Fibroblast of skin of right quadriceps (primary cell): ENCODE data around the gene CHCHD3.
"Not testable (repeated sequence)": the region's sequence is repeated elsewhere in the genome, so short reads cannot be mapped to it uniquely, and the experiment has no call there.

Source experiments
- DNase-seq: peaks from one replicate; pipeline ENCODE4 v3.0.0-alpha.2; 2013

Gene CHCHD3

GRCh38 chr7:132897093-132897687 is 184.7 kb downstream of the CHCHD3 start:
- no peak for DNase-seq

- DNase-seq, result peak; percentile 3
Measured at GRCh38 chr7:132895231-132895630, 186.7 kb downstream of the CHCHD3 start.

- DNase-seq, result no peak
Measured at GRCh38 chr7:132893560-132893959, 188.3 kb downstream of the CHCHD3 start.

GRCh38 chr7:132892744-132893143 is 189.1 kb downstream of the CHCHD3 start:
- DNase-seq, result not testable (repeated sequence)

- no peak for DNase-seq
Measured at GRCh38 chr7:132891554-132891953, 190.3 kb downstream of the CHCHD3 start.

- no peak for DNase-seq
Measured at GRCh38 chr7:132882714-132883428, 199.0 kb downstream of the CHCHD3 start.

GRCh38 chr7:132881317-132881716 is 200.6 kb downstream of the CHCHD3 start:
- DNase-seq, result no peak

- no peak for DNase-seq
Measured at GRCh38 chr7:132879579-132879978, 202.3 kb downstream of the CHCHD3 start.

- DNase-seq, result no peak
Measured at GRCh38 chr7:132878204-132878919, 203.5 kb downstream of the CHCHD3 start.

GRCh38 chr7:132877573-132877972 is 204.3 kb downstream of the CHCHD3 start:
- DNase-seq, result no peak

GRCh38 chr7:132876576-132876975 is 205.3 kb downstream of the CHCHD3 start:
- DNase-seq, result no peak

GRCh38 chr7:132872034-132872433 is 209.9 kb downstream of the CHCHD3 start:
- no peak for DNase-seq

- no peak for DNase-seq
Measured at GRCh38 chr7:132871419-132871818, 210.5 kb downstream of the CHCHD3 start.

GRCh38 chr7:132869166-132869861 is 212.6 kb downstream of the CHCHD3 start:
- peak; percentile 20 for DNase-seq

- DNase-seq, result no peak
Measured at GRCh38 chr7:132866551-132866950, 215.3 kb downstream of the CHCHD3 start.

GRCh38 chr7:132866144-132866531 is 215.8 kb downstream of the CHCHD3 start:
- no peak for DNase-seq

- peak; percentile 87 for DNase-seq
Measured at GRCh38 chr7:132865366-132866143, 216.3 kb downstream of the CHCHD3 start.

GRCh38 chr7:132861940-132862554 is 219.8 kb downstream of the CHCHD3 start:
- no peak for DNase-seq

GRCh38 chr7:132861424-132861823 is 220.5 kb downstream of the CHCHD3 start:
- no peak for DNase-seq

GRCh38 chr7:132859199-132859598 is 222.7 kb downstream of the CHCHD3 start:
- DNase-seq, result no peak

- DNase-seq, result no peak
Measured at GRCh38 chr7:132858760-132859159, 223.1 kb downstream of the CHCHD3 start.

GRCh38 chr7:132858251-132858650 is 223.6 kb downstream of the CHCHD3 start:
- DNase-seq, result no peak
